Stimulated activated CD8-positive, alpha-beta memory T cell treated with anti-CD3 and anti-CD28 coated beads, Interleukin-2, amount 100 ng/mL, for 1 hour (primary cell): ENCODE data around the gene TMEM114.

Experiments
- DNase-seq, 2 donors: peaks; one replicate each; pipeline ENCODE4 v3.0.0-alpha.2; 2020; ENCODE audit warnings: low read depth in 2 of 2

Gene TMEM114

DNA sequence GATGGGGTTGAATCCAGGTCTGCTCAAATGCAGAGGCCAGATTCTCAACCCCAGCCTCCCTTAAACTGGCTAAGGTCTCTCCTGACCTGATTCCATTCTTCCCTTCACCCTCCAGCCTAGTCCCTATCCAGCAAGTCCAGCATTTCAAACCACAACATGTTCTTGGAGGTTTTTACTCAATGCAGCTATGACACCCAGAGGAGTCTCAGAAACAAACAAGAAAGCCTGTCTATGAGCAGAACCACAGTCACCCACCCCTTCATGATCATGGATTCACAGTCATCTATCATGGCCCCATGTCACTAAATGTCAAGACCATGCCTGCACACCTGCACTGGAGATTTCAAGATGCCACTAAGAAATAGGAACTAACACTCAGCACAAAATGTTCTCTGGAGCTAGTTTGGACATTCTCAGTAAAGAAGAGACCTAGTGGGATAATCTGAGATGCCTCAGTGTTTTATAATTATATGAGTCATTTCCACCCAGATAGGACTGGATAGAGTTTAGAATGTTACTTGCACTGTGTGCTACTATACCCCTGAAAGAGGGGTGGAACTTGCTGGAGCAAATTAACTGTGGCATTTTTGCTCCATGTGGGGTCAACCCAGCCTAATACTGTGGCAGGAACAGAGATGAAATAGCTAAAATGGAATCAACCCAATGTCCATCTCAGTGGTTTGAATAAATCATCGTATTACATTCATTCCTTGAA lies 21.7 kb upstream of the TMEM114 start:
- no peak for DNase-seq

- DNase-seq, result no peak
These were observed 20.8 kb upstream of the TMEM114 start for GRCh38 chr16:8611122-8611521.

GRCh38 chr16:8607214-8607613 lies 16.9 kb upstream of the TMEM114 start:
- no peak for DNase-seq

DNA sequence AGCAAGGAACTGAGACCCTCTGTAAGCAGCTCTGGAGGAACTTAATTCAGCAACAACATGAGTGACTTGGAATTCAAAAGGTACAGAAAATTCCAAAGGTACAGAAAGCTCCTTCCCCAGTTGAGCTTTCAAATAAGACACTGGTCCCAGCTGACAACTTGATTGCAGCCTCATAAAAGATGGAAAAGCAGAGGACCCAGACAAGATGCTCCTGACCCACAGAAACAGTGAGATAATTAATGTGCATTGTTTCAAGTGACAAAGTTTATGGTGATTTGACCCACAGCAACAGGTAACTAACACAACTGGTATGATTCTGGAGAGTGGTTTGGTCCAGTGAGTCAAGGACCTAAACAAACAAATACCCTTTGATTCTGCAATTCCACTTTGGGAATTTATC lies 15.2 kb upstream of the TMEM114 start:
- DNase-seq, result no peak

DNA sequence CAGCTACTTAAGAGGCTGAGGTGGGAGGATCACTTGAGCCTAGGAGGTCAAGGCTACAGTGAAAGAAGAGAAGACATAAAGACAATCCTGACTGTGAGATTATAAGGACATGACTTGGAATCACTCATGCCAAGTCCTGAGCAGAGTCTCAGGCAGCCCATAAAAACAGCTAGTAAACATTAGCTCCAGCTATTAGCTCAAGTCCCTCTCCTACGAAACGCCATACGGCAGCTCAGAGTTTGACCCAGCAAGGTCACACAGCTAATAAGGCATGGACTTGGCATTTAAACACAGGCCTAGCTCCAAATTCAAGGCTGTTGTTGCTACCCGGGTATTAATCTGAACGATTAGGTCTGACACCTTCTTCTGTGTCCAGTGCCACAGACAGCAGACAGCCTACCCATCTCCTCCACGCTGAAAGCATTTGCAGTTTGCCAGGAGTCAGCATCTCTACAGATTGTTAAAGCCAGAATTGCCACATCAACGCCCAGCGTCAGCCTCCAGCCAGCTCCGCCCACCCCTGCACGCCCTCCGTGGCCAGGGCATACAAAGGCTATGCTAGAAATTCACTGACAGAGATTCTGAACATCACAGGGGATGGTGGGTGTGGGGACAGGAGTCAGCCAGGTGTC lies 9.9 kb upstream of the TMEM114 start:
- no peak for DNase-seq

DNA sequence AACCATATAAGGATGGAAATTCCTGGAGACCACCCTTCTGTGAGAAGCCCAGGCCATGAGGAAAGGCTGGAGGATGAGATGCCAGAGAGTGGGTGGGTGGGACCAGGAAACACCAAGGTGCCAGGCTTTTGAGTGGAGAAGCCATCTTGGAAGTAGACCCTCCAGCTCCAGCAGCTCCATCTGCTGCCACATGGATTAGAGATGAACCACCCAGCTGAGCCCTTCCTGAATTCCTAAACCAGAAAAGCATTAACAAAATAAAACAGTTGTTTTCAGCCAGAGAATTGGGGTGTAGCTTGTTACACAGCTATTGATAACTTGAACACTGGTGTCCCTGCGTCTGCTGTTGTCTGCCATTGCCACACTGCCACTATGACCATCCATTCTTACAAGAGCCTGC lies 6.3 kb upstream of the TMEM114 start:
- DNase-seq, result no peak

- DNase-seq, result no peak
These were observed 5.5 kb upstream of the TMEM114 start for GRCh38 chr16:8595783-8596182.

- DNase-seq, result no peak
These were observed 3.9 kb upstream of the TMEM114 start for GRCh38 chr16:8594149-8594666.

- no peak for DNase-seq
These were observed 1.1 kb upstream of the TMEM114 start for GRCh38 chr16:8591451-8591850.

GRCh38 chr16:8590811-8591210 lies 500 bp upstream of the TMEM114 start:
- no peak for DNase-seq

DNA sequence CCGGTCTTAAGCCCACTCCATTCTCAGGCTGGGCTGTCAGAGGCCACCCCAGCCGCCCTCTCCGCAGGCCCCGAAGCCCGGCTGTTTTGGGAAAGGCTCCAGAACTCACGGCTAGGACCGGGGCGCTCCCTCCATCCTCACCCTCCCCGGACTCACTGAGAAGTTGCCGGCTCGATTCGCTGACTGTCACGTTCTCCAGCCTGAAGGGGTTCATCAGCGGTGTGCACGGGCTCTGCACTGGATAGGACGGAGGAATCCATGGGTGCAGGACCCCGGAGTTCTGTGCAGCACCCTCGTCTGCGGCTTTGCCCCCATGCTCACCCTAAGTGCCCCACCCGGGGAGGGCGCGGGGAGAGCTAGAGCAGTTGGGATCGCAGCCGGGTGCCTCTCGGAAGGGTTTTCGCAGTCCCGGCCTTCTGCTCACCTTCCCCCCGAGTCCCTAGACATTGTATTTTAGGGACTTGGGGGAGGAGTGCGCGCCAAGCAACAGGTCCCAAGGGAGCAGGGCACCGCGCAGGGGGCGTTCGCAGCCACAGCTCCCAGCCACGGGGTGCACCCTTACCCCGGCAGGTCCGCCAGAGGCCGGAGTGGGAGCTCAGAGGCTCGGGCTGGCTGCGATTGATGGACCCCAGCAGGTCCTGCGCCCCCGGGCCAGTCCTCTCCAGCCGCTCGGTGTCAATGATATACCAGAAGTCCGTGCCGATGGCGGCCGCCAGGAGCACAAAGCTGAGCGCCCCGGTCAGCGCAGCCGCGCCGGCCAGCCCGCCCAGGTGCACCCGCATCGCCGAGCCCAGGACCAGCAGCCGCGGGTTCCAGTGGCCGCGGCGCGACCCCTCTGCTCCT lies 1.0 kb downstream of the TMEM114 start:
- no peak for DNase-seq

GRCh38 chr16:8588682-8589056 lies 1.6 kb downstream of the TMEM114 start:
- DNase-seq, result no peak

- no peak for DNase-seq
These were observed 3.2 kb downstream of the TMEM114 start for GRCh38 chr16:8587065-8587464.

GRCh38 chr16:8585857-8586256 lies 4.5 kb downstream of the TMEM114 start:
- DNase-seq, result no peak

DNA sequence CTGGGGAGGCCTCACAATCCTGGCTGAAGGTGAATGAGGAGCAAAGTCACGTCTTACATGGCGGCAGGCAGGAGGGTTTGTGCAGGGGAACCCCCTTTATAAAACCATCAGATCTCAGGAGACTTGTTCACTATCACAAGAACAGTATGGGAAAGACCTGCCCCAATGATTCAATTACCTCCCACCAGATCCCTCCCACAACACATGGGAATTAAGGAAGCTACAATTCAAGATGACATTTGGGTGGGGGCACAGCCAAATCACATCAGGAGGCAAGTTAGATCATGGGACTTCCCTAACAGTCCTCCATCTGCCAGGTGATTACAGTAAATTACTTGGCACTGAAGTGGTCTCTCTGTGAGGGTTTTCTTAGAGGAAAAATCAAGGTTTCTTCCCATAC lies 5.3 kb downstream of the TMEM114 start:
- no peak for DNase-seq

GRCh38 chr16:8583732-8584131 lies 6.6 kb downstream of the TMEM114 start:
- DNase-seq, result no peak

GRCh38 chr16:8583199-8583598 lies 7.1 kb downstream of the TMEM114 start:
- no peak for DNase-seq

DNA sequence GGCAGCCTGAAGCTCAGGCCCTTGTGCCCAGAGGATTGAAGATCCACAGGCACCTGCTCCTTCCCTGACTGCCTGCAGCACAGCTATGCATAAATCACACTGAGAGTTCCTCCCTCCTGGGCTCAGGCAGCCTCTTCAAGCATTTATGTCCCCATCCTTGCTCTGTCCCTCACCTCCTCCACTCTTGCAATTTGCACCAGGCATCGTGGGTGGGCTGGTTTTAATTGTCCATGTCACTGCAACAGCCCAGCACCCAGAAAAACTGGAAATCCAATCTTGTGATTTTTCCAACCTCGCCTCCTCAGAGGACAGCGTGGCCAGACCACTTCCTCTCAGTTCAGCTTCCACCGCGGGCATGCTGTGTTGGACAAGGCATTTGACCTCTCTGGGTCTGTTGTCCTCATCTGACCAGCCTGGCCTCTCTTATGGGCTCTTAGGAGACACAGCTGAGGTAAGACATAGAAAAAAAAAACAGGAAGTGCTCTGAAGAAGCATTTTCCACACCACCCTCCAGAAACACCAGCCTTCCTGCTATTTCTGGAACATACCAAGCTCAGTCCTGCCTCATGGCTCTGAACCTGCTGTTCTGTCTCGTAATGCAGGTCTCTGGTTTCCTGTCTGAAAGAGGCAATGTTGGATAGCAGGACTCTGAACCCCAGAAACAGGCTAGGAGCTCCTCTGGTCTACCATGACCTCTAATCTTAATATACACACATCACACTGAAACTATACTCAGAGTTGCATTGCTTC lies 8.3 kb downstream of the TMEM114 start:
- DNase-seq, result no peak

- no peak for DNase-seq
These were observed 10.8 kb downstream of the TMEM114 start for GRCh38 chr16:8579559-8579958.

- DNase-seq, result no peak
These were observed 12.5 kb downstream of the TMEM114 start for GRCh38 chr16:8577678-8578304.
